GM12878 (cell line): ENCODE data around the gene IFI44L. TPM values are rescaled to one million over a fixed set of nuclear protein-coding genes. Genes with fewer than 3 reads are reported as not detected.

Source experiments
- ATAC-seq: fragments of 200-7000 bp; cut with Tn5 transposase; 3 replicates; pipeline ENCODE4 v1.9.1; 2020; ENCODE audit warnings: mild to moderate bottlenecking, moderate library complexity
- BruUV-seq: library from RNA; stranded (reverse); fragments of 400-500 nt; replicated peaks from 2 replicates; lab custom pipeline; 2021; lab: Mats Ljungman, UMichigan
- CTCF ChIA-PET: fragments of 300-600 bp; sonication (Branson Sonifier 250); formaldehyde crosslinking; extraction: SDS; loops from one replicate; lab custom pipeline; 2021; ENCODE audit warnings: inconsistent platforms; lab: Yijun Ruan, JAX
- POLR2A ChIA-PET: fragments of 350-600 bp; formaldehyde crosslinking; extraction: SDS; loops from one replicate; lab custom pipeline; 2021; ENCODE audit warnings: inconsistent platforms; lab: Charles Lee
- RAD21 ChIA-PET: fragments of 300-600 bp; sonication (Branson Sonifier 250); formaldehyde crosslinking; loops from one replicate; lab custom pipeline; 2023; ENCODE audit warnings: antibody characterized with exemption; ENCODE audit not compliant: unreplicated experiment; lab: Charles Lee
- SMC1A ChIA-PET: fragments of 300-600 bp; sonication (Branson Sonifier 250); formaldehyde crosslinking; loops from one replicate; lab custom pipeline; 2023; ENCODE audit not compliant: unreplicated experiment, uncharacterized antibody; lab: Charles Lee
- DNase-seq: peaks from one replicate; pipeline ENCODE4 v3.0.0-alpha.2; 2011; ENCODE audit warnings: low read depth, low spot score
- FAIRE-seq: peaks from 3 replicates; lab custom pipeline; 2011; peaks lifted over from hg19 to GRCh38; lab: Jason Lieb, UNC
- H2AFZ ChIP-seq: 2 replicates; pipeline ENCODE4 v1.6.0; 2011; ENCODE audit warnings: low read depth, low read length, control low read depth; ENCODE audit not compliant: control insufficient read depth
- H3K27ac ChIP-seq: 2 replicates; pipeline ENCODE4 v1.5.1; 2011; ENCODE audit warnings: control low read depth; ENCODE audit not compliant: control insufficient read depth, insufficient read depth
- H3K27me3 ChIP-seq, 2 experiments: replicated peaks in 1 of 2; 2 replicates each; pipeline versions ENCODE4 v1.6.0 to v1.6.1; 2011; ENCODE audit warnings: low read length in 1 of 2; ENCODE audit not compliant: control insufficient read depth in 2 of 2, insufficient read depth in 2 of 2
- H3K36me3 ChIP-seq, 2 experiments: 2 replicates each; pipeline ENCODE4 v1.5.1; 2011; ENCODE audit warnings: low read length in 1 of 2; ENCODE audit not compliant: control insufficient read depth in 2 of 2, insufficient read depth in 2 of 2
- H3K4me1 ChIP-seq: 2 replicates; pipeline ENCODE4 v1.6.1; 2011; ENCODE audit warnings: mild to moderate bottlenecking, low read length, moderate library complexity, mixed read lengths; ENCODE audit not compliant: control insufficient read depth, insufficient read depth
- H3K4me2 ChIP-seq: 2 replicates; pipeline ENCODE4 v1.6.0; 2011; ENCODE audit warnings: control low read depth; ENCODE audit not compliant: control insufficient read depth, insufficient read depth
- H3K4me3 ChIP-seq: fragments of 200-600 bp; sonication (generic); 2 replicates; pipeline ENCODE4 v1.5.1; 2016
- H3K79me2 ChIP-seq: 2 replicates; pipeline ENCODE4 v1.6.0; 2011; ENCODE audit warnings: low read length; ENCODE audit not compliant: control insufficient read depth, insufficient read depth
- H3K9ac ChIP-seq: 2 replicates; pipeline ENCODE4 v1.8.0; 2011; ENCODE audit warnings: low read length, control low read depth, mixed read lengths; ENCODE audit not compliant: control insufficient read depth, insufficient read depth
- H3K9me3 ChIP-seq: replicated peaks from 3 replicates; pipeline ENCODE4 v1.5.1; 2011; ENCODE audit warnings: mild to moderate bottlenecking, low read length; ENCODE audit not compliant: control insufficient read depth, insufficient read depth
- H4K20me1 ChIP-seq: 2 replicates; pipeline ENCODE4 v1.6.0; 2011; ENCODE audit not compliant: control insufficient read depth, insufficient read depth
- ATF7 ChIP-seq: fragments of 450-650 bp; IDR thresholded peaks from 2 replicates; pipeline ENCODE4 v1.6.1; 2016; ENCODE audit warnings: low read depth, mild to moderate bottlenecking
- BCLAF1 ChIP-seq: fragments of 450-650 bp; IDR thresholded peaks from 2 replicates; pipeline ENCODE4 v1.6.1; 2017; ENCODE audit warnings: antibody characterized with exemption, mild to moderate bottlenecking, moderate library complexity
- CEBPB ChIP-seq, 2 experiments: fragments of 150-350 bp in 1 of 2; IDR thresholded peaks; 2 replicates each; pipeline ENCODE4 v1.6.1; 2012 to 2014; ENCODE audit warnings: low read depth in 2 of 2, low read length in 2 of 2, borderline replicate concordance in 1 of 2, inconsistent platforms in 1 of 2
- CEBPZ ChIP-seq: fragments of 150-350 bp; IDR thresholded peaks from 2 replicates; pipeline ENCODE4 v1.6.1; 2016; ENCODE audit warnings: low read depth, low read length
- EED ChIP-seq: sonication (generic); IDR thresholded peaks from 2 replicates; pipeline ENCODE4 v1.6.1; 2016; ENCODE audit warnings: antibody characterized with exemption, low read depth
- IRF4 ChIP-seq: IDR thresholded peaks from 2 replicates; pipeline ENCODE4 v1.6.1; 2011; ENCODE audit warnings: low read depth, low read length
- SKIL ChIP-seq: fragments of 450-650 bp; IDR thresholded peaks from 2 replicates; pipeline ENCODE4 v1.6.1; 2017; ENCODE audit warnings: mild to moderate bottlenecking, low read depth, inconsistent platforms; ENCODE audit not compliant: poor library complexity, severe bottlenecking
- SMC3 ChIP-seq: IDR thresholded peaks from 2 replicates; pipeline ENCODE4 v1.6.1; 2011; ENCODE audit warnings: low read length, improper control_type of control experiment, borderline replicate concordance
- SP1 ChIP-seq: IDR thresholded peaks from one replicate; pipeline ENCODE4 v1.6.1; 2011; ENCODE audit warnings: low read depth, low read length
- YBX1 ChIP-seq: fragments of 450-650 bp; IDR thresholded peaks from 2 replicates; pipeline ENCODE4 v1.6.1; 2016; ENCODE audit warnings: antibody characterized with exemption
- YY1 ChIP-seq: IDR thresholded peaks from 2 replicates; pipeline ENCODE4 v1.6.1; 2011; ENCODE audit warnings: low read depth, mild to moderate bottlenecking, low read length
- in situ Hi-C: fragments of 300-500 bp; cut with MboI; formaldehyde crosslinking; loops from 9 replicates; pipeline ENCODE4 v1.14.3; 2018; ENCODE audit warnings: mixed read lengths
- intact Hi-C: fragments of 100-400 bp; cut with micrococcal nuclease; formaldehyde crosslinking; loops from one replicate; pipeline ENCODE4 v1.14.2; 2022; ENCODE audit not compliant: unreplicated experiment
- polyA plus RNA-seq, 11 experiments: library from polyadenylated mRNA; depleted of rRNA in 4 of 11; unstranded in 6 of 11; stranded (reverse) in 5 of 11; fragments of >200 nt; fragmentation: Nextera tagmentation in 4 of 11; fragmentation: Illumina TruSeq in 1 of 11; extraction: Ambion mirVana in 4 of 11; extraction: Trizol in 1 of 11; gene quantifications; 1 replicate in 1 of 11; 2 replicates in 10 of 11; pipeline versions ENCODE4 v1.2.1 to v1.2.3, GENCODE V29; 2011 to 2016; ENCODE audit warnings: inconsistent platforms in 2 of 11, missing spikeins in 2 of 11, low read depth in 1 of 11
- total RNA-seq, 4 experiments: library from RNA; depleted of rRNA in 3 of 4; stranded (reverse); fragments of >200 nt in 3 of 4; fragmentation: Illumina TruSeq in 1 of 4; extraction: Trizol in 1 of 4; gene quantifications; 2 replicates each; pipeline versions ENCODE4 v1.2.1 to v1.2.3, GENCODE V29; 2013 to 2021

The IFI44L gene
- total and polyA plus RNA-seq, 10 of the 15 experiments (the other 5 are each of a cell fraction or from before 2014, with no cell fraction given) = 58.0 to 371 (median 173) TPM

GRCh38 chr1:78677788-78678187, 57.5 kb downstream of the IFI44L start (continued):
- TF ChIP-seq CEBPZ (no peak), SMC3 (no peak), SP1 (no peak), IRF4 (no peak), CEBPB (IDR thresholded peaks at IDR 0.05; ENCODE audit: borderline replicate concordance in 1 of 2, low read depth in 2 of 2, low read length in 2 of 2) (no peak), YY1 (no peak), EED (no peak)

GRCh38 chr1:78678324-78678723, 58.1 kb downstream of the IFI44L start:
- in situ Hi-C loops = no loop called here
- POLR2A ChIA-PET = interaction anchor here (1.6 kb wide), 1 partner anchor 36 kb away, joined by 5 read pairs; no protein-coding TSS in a partner anchor
- H3K27me3 ChIP-seq = no peaks in the 10 kb centered on the region
- DNase-seq = no peak
- H3K4me3 ChIP-seq = no peak overlapping the region
- intact Hi-C loops = loop anchor here (5.0 to 10.0 kb wide), 2 partner anchors 354 to 546 kb away; no protein-coding TSS in a partner anchor
- RAD21 ChIA-PET = interaction anchor here (0.7 to 2.1 kb wide), 6 partner anchors 14 to 547 kb away, joined by 3 to 17 read pairs (median 3); no protein-coding TSS in a partner anchor
- peak overlapping the region; percentile 29 for H3K27ac ChIP-seq
- H2AFZ ChIP-seq = peak overlapping the region; percentile 48
- no peaks in the 10 kb centered on the region for H3K79me2 ChIP-seq
- no TSS peak for BruUV-seq
- H3K36me3 ChIP-seq = no peaks in the 10 kb centered on the region
- no peak overlapping the region; the same call in 1 of the 2 replicates for H3K9ac ChIP-seq
- peak; percentile 81 for FAIRE-seq
- SMC1A ChIA-PET = interaction anchor here (0.9 to 3.3 kb wide), 8 partner anchors 13 to 547 kb away, joined by 3 to 25 read pairs (median 5); partner anchors contain the start of gene IFI44L
- H3K9me3 ChIP-seq = no peaks in the 10 kb centered on the region; the same call in 2 of the 3 replicates
- H3K4me2 ChIP-seq = peak overlapping the region; percentile 43
- peak; percentile 81 for ATAC-seq
- CTCF ChIA-PET = interaction anchor here (0.7 to 3.6 kb wide), 16 partner anchors 9 to 543 kb away, joined by 3 to 39 read pairs (median 4); partner anchors contain the start of gene IFI44L
- H4K20me1 ChIP-seq = no peaks in the 10 kb centered on the region
- peaks cover 11% of the 10 kb centered on the region for H3K4me1 ChIP-seq
- TF ChIP-seq SKIL (no peak), ATF7 (no peak), BCLAF1 (no peak), YBX1 (no peak)
